A549 (cell line): ENCODE results near the gene UHRF1. TPM values are rescaled to one million over a fixed set of nuclear protein-coding genes. Genes with fewer than 3 reads are reported as not detected.

Experiments used
- ATAC-seq, 2 experiments: fragments of 200-7000 bp in 1 of 2; fragments of >200 bp in 1 of 2; cut with Nextera tagmentation in 1 of 2; cut with Tn5 transposase in 1 of 2; 3 replicates each; pipeline versions ENCODE4 v1.8.0 to v1.9.1; 2018 to 2020; ENCODE audit warnings: mild to moderate bottlenecking in 1 of 2, moderate library complexity in 1 of 2
- CTCF ChIA-PET: fragments of 300-600 bp; sonication (Branson Sonifier 250); formaldehyde crosslinking; extraction: SDS; loops from one replicate; lab custom pipeline; 2021; ENCODE audit warnings: antibody characterized with exemption, inconsistent platforms; lab: Yijun Ruan, JAX
- POLR2A ChIA-PET: fragments of 350-600 bp; formaldehyde crosslinking; extraction: SDS; loops from one replicate; lab custom pipeline; 2021; ENCODE audit warnings: antibody characterized with exemption, inconsistent platforms; lab: Yijun Ruan, JAX
- DNase-seq, 2 experiments: peaks; one replicate each; pipeline versions ENCODE4 v3.0.0 to v3.0.0-alpha.2; 2011 to 2016; ENCODE audit warnings: low read depth in 1 of 2, low spot score in 1 of 2
- FAIRE-seq: peaks from 2 replicates; lab custom pipeline; 2011; peaks lifted over from hg19 to GRCh38; lab: Jason Lieb, UNC
- H3K27ac ChIP-seq, 2 experiments: fragments of >200 bp; sonication (Bioruptor Twin); formaldehyde crosslinking; 3 replicates each; pipeline ENCODE4 v1.5.1; 2016 to 2017
- H3K4me1 ChIP-seq: fragments of >200 bp; sonication (Bioruptor Twin); formaldehyde crosslinking; 3 replicates; pipeline ENCODE4 v1.6.1; 2016
- H3K4me2 ChIP-seq: fragments of >200 bp; sonication (Bioruptor Twin); formaldehyde crosslinking; 3 replicates; pipeline ENCODE4 v1.6.1; 2016
- H3K4me3 ChIP-seq: fragments of >200 bp; sonication (Bioruptor Twin); formaldehyde crosslinking; 3 replicates; pipeline ENCODE4 v1.5.1; 2016
- H3K9me3 ChIP-seq: fragments of >200 bp; sonication (Bioruptor Twin); formaldehyde crosslinking; 3 replicates; pipeline ENCODE4 v1.6.1; 2016
- CHD4 ChIP-seq: fragments of 200-600 bp; sonication (generic); IDR thresholded peaks from 2 replicates; pipeline ENCODE4 v1.6.1; 2016; ENCODE audit warnings: antibody characterized with exemption, mild to moderate bottlenecking, borderline replicate concordance
- EHF ChIP-seq: fragments of 250-450 bp; sonication (Bioruptor Pico); IDR thresholded peaks from 2 replicates; pipeline ENCODE4 v1.5.0; 2020; ENCODE audit warnings: mild to moderate bottlenecking
- HOXB5 ChIP-seq: fragments of 250-450 bp; sonication (Bioruptor Pico); IDR thresholded peaks from 2 replicates; pipeline ENCODE4 v1.5.0; 2020; ENCODE audit warnings: mild to moderate bottlenecking, moderate library complexity
- JUN ChIP-seq, 2 experiments: fragments of >200 bp; sonication (Bioruptor Twin); formaldehyde crosslinking; IDR thresholded peaks; 2 replicates in 1 of 2; 3 replicates in 1 of 2; pipeline ENCODE4 v1.6.1; 2016 to 2017
- JUNB ChIP-seq: fragments of >200 bp; sonication (Bioruptor Twin); formaldehyde crosslinking; IDR thresholded peaks from 2 replicates; pipeline ENCODE4 v1.6.1; 2016
- MYC ChIP-seq: IDR thresholded peaks from 2 replicates; pipeline ENCODE4 v1.6.1; 2012; ENCODE audit warnings: mild to moderate bottlenecking, inconsistent platforms, low read length, improper control_type of control experiment, borderline replicate concordance
- NPAS2 ChIP-seq: fragments of 250-450 bp; sonication (Bioruptor Pico); IDR thresholded peaks from 2 replicates; pipeline ENCODE4 v1.8.0; 2022; ENCODE audit warnings: mild to moderate bottlenecking, moderate library complexity, borderline replicate concordance
- POLR2A ChIP-seq: IDR thresholded peaks from 2 replicates; pipeline ENCODE4 v1.6.1; 2012; ENCODE audit warnings: mild to moderate bottlenecking, low read length
- REST ChIP-seq: fragments of 200-600 bp; sonication (generic); IDR thresholded peaks from 2 replicates; pipeline ENCODE4 v1.6.1; 2016; ENCODE audit warnings: antibody characterized with exemption, mild to moderate bottlenecking, moderate library complexity
- RNF2 ChIP-seq: fragments of 200-600 bp; sonication (generic); IDR thresholded peaks from 2 replicates; pipeline ENCODE4 v1.6.1; 2016; ENCODE audit warnings: low read depth, mild to moderate bottlenecking, antibody characterized with exemption, moderate library complexity, borderline replicate concordance
- TFCP2L1 ChIP-seq: fragments of 250-450 bp; sonication (Bioruptor Pico); IDR thresholded peaks from 2 replicates; pipeline ENCODE4 v1.5.0; 2021; ENCODE audit warnings: mild to moderate bottlenecking
- TP53 ChIP-seq: fragments of 250-450 bp; sonication (Bioruptor Pico); IDR thresholded peaks from 2 replicates; pipeline ENCODE4 v1.5.0; 2021; ENCODE audit warnings: mild to moderate bottlenecking, moderate library complexity
- ZC3H11A ChIP-seq: fragments of 450-650 bp; IDR thresholded peaks from 2 replicates; pipeline ENCODE4 v1.6.1; 2014; ENCODE audit warnings: antibody characterized with exemption, mild to moderate bottlenecking
- WGBS: methylation state at CpG from one replicate; pipeline ENCODE4 v1.1.6; 2017; ENCODE audit errors: missing lambda C conversion rate; 5-methylcytosine and 5-hydroxymethylcytosine counted together
- polyA plus RNA-seq, 4 experiments: library from polyadenylated mRNA; depleted of rRNA in 3 of 4; stranded (reverse); fragments of >200 nt; fragmentation: RNase III in 1 of 4; extraction: RNeasy Plus Mini Kit Qiagen cat#74134 plus additional on column Dnase treatment in 1 of 4; gene quantifications; 2 replicates in 3 of 4; 3 replicates in 1 of 4; pipeline ENCODE4 v1.2.3, GENCODE V29; 2011 to 2017
- small RNA-seq, 6 experiments: library from RNA; depleted of rRNA; stranded (forward); fragments of <200 nt; gene quantifications; one replicate each; pipeline ENCODE3, GENCODE V24; 2012
- TF ChIP-seq, protein P1 (sequence below): fragments of >200 bp; sonication (Bioruptor Twin); formaldehyde crosslinking; IDR thresholded peaks from 3 replicates; pipeline ENCODE4 v1.5.1; 2016

Gene UHRF1
- polyA plus RNA-seq, 2 of the 4 experiments (the other 2 are of a cell fraction) = 7.2 to 52.3 TPM

- FAIRE-seq (no peak), DNase-seq (no peak), ATAC-seq (no peak)
- Histone ChIP-seq H3K9me3 (no peaks in the 10 kb centered on the region), H3K4me1 (peaks cover 10% of the 10 kb centered on the region), H3K4me3 (no peak overlapping the region), H3K27ac (no peak overlapping the region), H3K4me2 (no peak overlapping the region)
- no peak for TF ChIP-seq JUN (IDR thresholded peaks at IDR 0.05)
- TF ChIP-seq CHD4 = no peak
- TF ChIP-seq, protein P1, sequence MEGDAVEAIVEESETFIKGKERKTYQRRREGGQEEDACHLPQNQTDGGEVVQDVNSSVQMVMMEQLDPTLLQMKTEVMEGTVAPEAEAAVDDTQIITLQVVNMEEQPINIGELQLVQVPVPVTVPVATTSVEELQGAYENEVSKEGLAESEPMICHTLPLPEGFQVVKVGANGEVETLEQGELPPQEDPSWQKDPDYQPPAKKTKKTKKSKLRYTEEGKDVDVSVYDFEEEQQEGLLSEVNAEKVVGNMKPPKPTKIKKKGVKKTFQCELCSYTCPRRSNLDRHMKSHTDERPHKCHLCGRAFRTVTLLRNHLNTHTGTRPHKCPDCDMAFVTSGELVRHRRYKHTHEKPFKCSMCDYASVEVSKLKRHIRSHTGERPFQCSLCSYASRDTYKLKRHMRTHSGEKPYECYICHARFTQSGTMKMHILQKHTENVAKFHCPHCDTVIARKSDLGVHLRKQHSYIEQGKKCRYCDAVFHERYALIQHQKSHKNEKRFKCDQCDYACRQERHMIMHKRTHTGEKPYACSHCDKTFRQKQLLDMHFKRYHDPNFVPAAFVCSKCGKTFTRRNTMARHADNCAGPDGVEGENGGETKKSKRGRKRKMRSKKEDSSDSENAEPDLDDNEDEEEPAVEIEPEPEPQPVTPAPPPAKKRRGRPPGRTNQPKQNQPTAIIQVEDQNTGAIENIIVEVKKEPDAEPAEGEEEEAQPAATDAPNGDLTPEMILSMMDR = no peak
- no peak for TF ChIP-seq POLR2A
- TF ChIP-seq TFCP2L1 (CRISPR knock-in tag) = no peak
- no peak for TF ChIP-seq JUNB
- TF ChIP-seq TP53 (CRISPR knock-in tag) = no peak
- TF ChIP-seq MYC = no peak
- TF ChIP-seq REST = no peak
- TF ChIP-seq EHF (CRISPR knock-in tag) = no peak
- TF ChIP-seq RNF2 = no peak
- TF ChIP-seq NPAS2 (CRISPR knock-in tag) = no peak
- TF ChIP-seq HOXB5 (CRISPR knock-in tag) = no peak
- no peak for TF ChIP-seq ZC3H11A
- ChIA-PET CTCF (interaction anchor here (1.4 kb wide), 1 partner anchor 22 kb away, joined by 3 read pairs; no protein-coding TSS in a partner anchor), POLR2A (no interaction called here)
- 91% methylated on average over 5 of the region's 13 CpGs for WGBS
Observed at GRCh38 chr19:5006821-5007220, 97.5 kb downstream of the UHRF1 start.

Small RNAs within 50 kb of the gene (small RNA-seq; reads per million reads assigned to genes)
- 0 to 0.77 (median 0) reads per million in 6 experiments for gene MIR4747

Other genes starting within 250 kb of the UHRF1 start
- 62.1 and 63.3 TPM in 2 replicates for gene MYDGF, start 239.2 kb upstream of the UHRF1 start, polyA plus RNA-seq (2011; rRNA removed)
- gene MYDGF, start 239.2 kb upstream of the UHRF1 start, polyA plus RNA-seq (2017; fragmentation: RNase III; extraction: RNeasy Plus Mini Kit Qiagen cat#74134 plus additional on column Dnase treatment) = 101 to 107 TPM (median 104 TPM) in 3 replicates
- 10.1 and 16.3 TPM in 2 replicates for gene DPP9, start 185.7 kb upstream of the UHRF1 start, polyA plus RNA-seq (2011; rRNA removed)
- gene DPP9, start 185.7 kb upstream of the UHRF1 start, polyA plus RNA-seq (2017; fragmentation: RNase III; extraction: RNeasy Plus Mini Kit Qiagen cat#74134 plus additional on column Dnase treatment) = 52.8 to 65.9 TPM (median 53.5 TPM) in 3 replicates
- gene FEM1A, start 117.8 kb upstream of the UHRF1 start, polyA plus RNA-seq (2011; rRNA removed) = 3.2 and 3.5 TPM in 2 replicates
- 4.0 to 4.1 TPM (median 4.0 TPM) in 3 replicates for gene FEM1A, start 117.8 kb upstream of the UHRF1 start, polyA plus RNA-seq (2017; fragmentation: RNase III; extraction: RNeasy Plus Mini Kit Qiagen cat#74134 plus additional on column Dnase treatment)
- gene TICAM1, start 77.8 kb upstream of the UHRF1 start, polyA plus RNA-seq (2011; rRNA removed) = 0.78 and 2.0 TPM in 2 replicates
- gene TICAM1, start 77.8 kb upstream of the UHRF1 start, polyA plus RNA-seq (2017; fragmentation: RNase III; extraction: RNeasy Plus Mini Kit Qiagen cat#74134 plus additional on column Dnase treatment) = 3.8 to 4.0 TPM (median 3.9 TPM) in 3 replicates
- gene PLIN3, start 41.8 kb upstream of the UHRF1 start, polyA plus RNA-seq (2011; rRNA removed) = 28.4 and 30.1 TPM in 2 replicates
- gene PLIN3, start 41.8 kb upstream of the UHRF1 start, polyA plus RNA-seq (2017; fragmentation: RNase III; extraction: RNeasy Plus Mini Kit Qiagen cat#74134 plus additional on column Dnase treatment) = 75.7 to 84.3 TPM (median 83.7 TPM) in 3 replicates
- gene ARRDC5, start 6.6 kb upstream of the UHRF1 start, polyA plus RNA-seq (2011; rRNA removed) = not detected in 2 replicates
- gene ARRDC5, start 6.6 kb upstream of the UHRF1 start, polyA plus RNA-seq (2017; fragmentation: RNase III; extraction: RNeasy Plus Mini Kit Qiagen cat#74134 plus additional on column Dnase treatment) = not detected in 3 replicates
- gene KDM4B, start 59.6 kb downstream of the UHRF1 start, polyA plus RNA-seq (2011; rRNA removed) = 3.0 and 3.2 TPM in 2 replicates
- 4.3 to 4.6 TPM (median 4.6 TPM) in 3 replicates for gene KDM4B, start 59.6 kb downstream of the UHRF1 start, polyA plus RNA-seq (2017; fragmentation: RNase III; extraction: RNeasy Plus Mini Kit Qiagen cat#74134 plus additional on column Dnase treatment)